ENCODE data around the gene WHAMM.
"Not testable (repeated sequence)": the region's sequence is repeated elsewhere in the genome, so short reads cannot be mapped to it uniquely, and the experiment has no call there.

WHAMM gene

GRCh38 chr15:82809308-82810060, at the start of gene WHAMM:
Gene WHAMM, plus strand, starts transcription at chr15:82809628. Its CDS starts 99 bp downstream, at chr15:82809727.
- DNase-seq: peak; percentile 92

GRCh38 chr15:82763361-82764116, 45.9 kb upstream of the WHAMM start:
- no peak for DNase-seq

GRCh38 chr15:82764117-82764490, 45.3 kb upstream of the WHAMM start:
- DNase-seq: no peak

- no peak for DNase-seq
These were observed 44.7 kb upstream of the WHAMM start for GRCh38 chr15:82764740-82765139.

- DNase-seq: not testable (repeated sequence)
These were observed 43.2 kb upstream of the WHAMM start for GRCh38 chr15:82766201-82766600.

- no peak for DNase-seq
These were observed 42.1 kb upstream of the WHAMM start for GRCh38 chr15:82767163-82767829.

- no peak for DNase-seq
These were observed 40.9 kb upstream of the WHAMM start for GRCh38 chr15:82768414-82769054.

GRCh38 chr15:82771789-82772607, 37.4 kb upstream of the WHAMM start:
- DNase-seq: no peak

- DNase-seq: no peak
These were observed 34.9 kb upstream of the WHAMM start for GRCh38 chr15:82774496-82774895.

GRCh38 chr15:82778755-82779154, 30.7 kb upstream of the WHAMM start:
- no peak for DNase-seq

- DNase-seq: no peak
These were observed 28.1 kb upstream of the WHAMM start for GRCh38 chr15:82781349-82781748.

- no peak for DNase-seq
These were observed 20.9 kb upstream of the WHAMM start for GRCh38 chr15:82788496-82788895.

GRCh38 chr15:82789491-82789890, 19.9 kb upstream of the WHAMM start:
- no peak for DNase-seq

GRCh38 chr15:82790321-82790720, 19.1 kb upstream of the WHAMM start:
- DNase-seq: no peak

- no peak for DNase-seq
These were observed 17.4 kb upstream of the WHAMM start for GRCh38 chr15:82792068-82792467.

GRCh38 chr15:82793737-82794136, 15.7 kb upstream of the WHAMM start:
- DNase-seq: no peak

GRCh38 chr15:82798104-82798503, 11.3 kb upstream of the WHAMM start:
- no peak for DNase-seq

- no peak for DNase-seq
These were observed 10.8 kb upstream of the WHAMM start for GRCh38 chr15:82798531-82799166.

GRCh38 chr15:82799183-82799841, 10.1 kb upstream of the WHAMM start:
- no peak for DNase-seq

GRCh38 chr15:82802497-82802896, 6.9 kb upstream of the WHAMM start:
- DNase-seq: no peak

Data from activated T-cell treated with anti-CD3 and anti-CD28 coated beads, Interleukin-2, amount 50 U/mL, for 1 hour (primary cell).